TTC549 (cell line): Measurements from ENCODE around the gene GAMT.

Source experiments
- FAIRE-seq: peaks from 2 replicates; lab custom pipeline; 2012; peaks lifted over from hg19 to GRCh38; lab: Jason Lieb, UNC

GAMT gene

DNA sequence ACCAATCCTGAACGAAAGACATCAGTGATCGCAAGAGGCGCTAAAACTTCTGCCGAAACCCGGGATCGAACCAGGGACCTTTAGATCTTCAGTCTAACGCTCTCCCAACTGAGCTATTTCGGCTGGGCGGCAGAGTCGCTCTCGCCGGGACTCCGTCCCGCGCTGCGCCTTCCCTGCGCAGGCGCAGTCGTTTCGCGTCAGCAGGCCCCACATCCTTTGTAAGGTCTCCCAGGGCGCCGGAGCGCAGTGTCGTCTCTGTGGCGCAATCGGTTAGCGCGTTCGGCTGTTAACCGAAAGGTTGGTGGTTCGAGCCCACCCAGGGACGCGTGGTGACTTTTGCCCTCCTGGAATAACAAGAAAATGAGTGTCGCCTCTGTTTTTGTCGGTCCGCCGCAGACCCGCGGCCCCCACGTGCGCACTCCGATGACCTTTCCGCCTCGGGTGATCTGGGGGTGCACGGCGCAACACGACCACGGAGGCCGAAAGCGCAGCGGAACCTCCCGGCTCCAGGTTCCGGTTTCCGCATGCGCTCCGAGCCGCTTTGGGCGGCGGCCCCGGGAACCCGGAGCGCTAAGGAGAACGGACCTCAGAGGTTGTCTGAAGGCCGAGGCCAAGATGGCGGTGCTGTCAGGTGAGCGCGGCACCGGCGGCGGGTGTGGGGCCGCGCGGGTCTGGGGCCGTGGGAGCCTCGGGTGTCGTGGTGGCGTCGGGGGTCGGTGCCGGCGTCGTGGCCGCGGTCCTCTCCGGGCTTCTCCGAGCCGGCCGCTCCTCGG lies 17.8 kb downstream of the GAMT start, which contains the start of gene NDUFS7:
Gene NDUFS7 (plus strand): TSS at position 596 of the 773 bp plus-strand sequence. CDS start 20 bp downstream, at position 616.
- FAIRE-seq, result peak; percentile 72

DNA sequence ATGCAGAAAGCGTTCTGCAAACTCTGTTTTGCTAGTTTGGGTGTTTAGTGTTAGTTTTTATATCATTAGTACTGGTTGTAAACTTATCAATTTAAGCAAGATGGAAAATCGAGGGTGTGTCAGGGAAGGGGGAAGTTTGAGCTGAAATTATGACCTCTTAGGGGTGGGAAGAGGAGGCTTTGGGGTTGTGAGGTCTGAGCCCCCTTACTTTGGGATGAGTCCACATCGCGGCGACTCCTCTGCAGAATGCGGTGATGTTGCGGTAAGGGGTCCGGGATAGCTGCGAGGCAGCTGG lies 18.4 kb downstream of the GAMT start:
- no peak for FAIRE-seq

- FAIRE-seq, result no peak
These were observed 19.1 kb downstream of the GAMT start for GRCh38 chr19:1382250-1382649.

GRCh38 chr19:1379961-1380489 lies 21.3 kb downstream of the GAMT start:
- FAIRE-seq, result no peak

DNA sequence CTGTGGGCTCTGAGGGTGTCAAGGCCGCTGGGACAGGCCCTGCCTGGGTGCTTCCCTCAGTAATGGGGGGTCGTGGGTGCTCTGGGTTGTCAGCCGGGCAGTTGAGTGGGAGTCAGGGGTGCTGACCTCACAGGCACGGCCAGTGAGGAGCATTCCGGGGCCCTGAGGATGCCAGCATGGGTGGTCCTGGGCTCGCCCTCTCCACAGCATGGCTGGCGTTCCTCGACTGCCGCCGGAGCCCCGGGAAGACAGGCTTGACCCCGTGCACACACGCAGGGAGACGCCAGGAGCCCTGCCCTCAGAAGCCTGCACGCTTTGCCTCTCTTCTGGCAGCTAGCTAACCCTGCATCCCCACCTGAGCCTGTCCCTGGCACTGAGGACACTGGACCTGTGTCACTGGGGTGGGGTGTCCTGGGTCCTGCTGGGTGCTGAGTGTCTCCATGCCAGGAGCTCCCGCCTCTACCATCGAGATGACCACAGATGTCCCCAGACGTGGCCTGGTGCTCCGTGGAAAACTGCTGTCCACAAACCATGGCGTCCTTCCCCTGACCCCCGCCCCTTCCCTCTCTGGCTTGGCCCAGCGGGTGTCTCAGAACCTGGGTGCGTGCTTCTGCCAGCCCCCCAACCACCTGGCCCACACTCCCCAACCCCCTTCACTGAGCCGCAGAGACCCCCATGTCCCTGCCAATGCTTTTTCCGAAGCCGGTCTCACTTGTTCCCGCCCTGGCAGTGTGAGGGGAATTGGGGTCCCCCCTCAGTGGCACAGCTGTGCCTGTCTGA lies 22.0 kb downstream of the GAMT start:
- FAIRE-seq, result no peak

GRCh38 chr19:1377965-1378785 lies 23.2 kb downstream of the GAMT start:
- FAIRE-seq, result no peak

GRCh38 chr19:1377176-1377964 lies 24.0 kb downstream of the GAMT start:
- no peak for FAIRE-seq

- FAIRE-seq, result no peak
These were observed 24.9 kb downstream of the GAMT start for GRCh38 chr19:1376415-1376805.

DNA sequence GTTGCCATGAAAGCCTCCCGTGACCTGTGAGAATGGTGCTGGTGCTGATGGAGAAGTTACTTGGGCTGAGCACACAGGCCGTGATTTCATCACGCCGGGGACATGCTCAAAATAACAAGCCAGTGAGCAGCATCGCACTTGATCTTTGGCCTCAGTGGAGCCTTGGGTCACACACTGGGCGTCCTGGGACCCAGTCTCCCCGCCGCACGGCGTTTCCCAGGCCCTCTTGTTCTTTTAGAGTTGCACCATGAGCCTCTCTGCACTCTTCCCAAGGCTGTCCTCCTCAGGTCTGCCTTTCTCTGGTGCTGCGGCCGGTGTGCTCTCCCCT lies 27.1 kb downstream of the GAMT start:
- FAIRE-seq, result no peak

GRCh38 chr19:1373534-1374249 lies 27.6 kb downstream of the GAMT start:
- no peak for FAIRE-seq

DNA sequence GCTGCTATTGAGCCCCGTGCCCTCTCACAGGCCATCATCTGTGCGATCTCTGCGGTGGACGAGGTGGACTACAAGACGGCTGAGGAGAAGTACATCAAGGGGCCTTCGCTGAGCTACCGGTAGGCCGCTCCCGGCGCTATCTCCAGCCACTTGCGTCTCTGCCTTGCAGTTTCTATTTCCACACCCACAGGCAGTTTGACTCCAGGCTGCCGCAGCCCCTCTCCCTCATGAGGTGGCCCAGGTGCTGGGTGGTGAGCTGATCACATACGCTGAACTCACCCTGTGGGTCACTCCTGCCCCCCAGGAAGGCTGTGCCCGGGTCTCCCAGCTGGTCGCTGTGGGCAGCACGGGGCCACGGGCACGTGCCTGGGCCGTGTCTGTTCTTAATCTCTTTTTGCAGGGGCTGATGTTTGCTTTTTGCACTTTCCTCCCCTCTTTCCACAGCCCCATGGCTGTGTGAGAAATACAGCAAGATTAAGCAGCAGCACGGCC lies 28.3 kb downstream of the GAMT start:
- no peak for FAIRE-seq

GRCh38 chr19:1370579-1371361 lies 30.6 kb downstream of the GAMT start:
- FAIRE-seq, result no peak

DNA sequence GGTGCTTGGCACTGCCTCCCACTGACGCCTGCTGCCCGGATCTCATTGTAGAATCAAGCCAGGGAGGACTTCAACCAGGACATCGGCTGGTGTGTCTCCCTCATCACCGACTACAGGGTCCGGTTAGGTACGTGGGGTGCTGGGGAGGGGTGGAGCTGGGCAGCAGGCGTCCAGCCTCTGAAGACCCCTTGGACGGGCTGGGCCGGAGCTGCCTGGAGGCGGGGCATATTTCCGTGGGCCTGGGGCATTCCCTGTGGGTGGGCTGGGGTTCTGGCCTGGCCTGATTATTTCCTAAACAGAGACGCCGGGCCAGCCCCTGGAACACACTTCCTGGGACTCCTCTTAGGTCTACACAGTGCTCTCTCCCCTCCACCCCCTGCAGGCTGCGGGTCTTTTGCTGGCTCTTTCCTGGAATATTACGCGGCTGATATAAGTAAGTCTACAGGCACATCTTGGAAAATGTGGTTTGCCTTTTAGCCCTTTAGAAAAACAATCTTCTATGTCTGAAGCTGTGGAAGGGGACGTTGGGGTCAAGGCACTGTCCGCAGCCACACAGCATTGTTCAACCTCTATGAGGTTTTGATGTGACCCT lies 32.0 kb downstream of the GAMT start:
- FAIRE-seq, result no peak

- FAIRE-seq, result no peak
These were observed 34.2 kb downstream of the GAMT start for GRCh38 chr19:1366899-1367870.

GRCh38 chr19:1366296-1366695 lies 35.0 kb downstream of the GAMT start:
- FAIRE-seq, result no peak

GRCh38 chr19:1365319-1366269 lies 35.7 kb downstream of the GAMT start:
- FAIRE-seq, result no peak

GRCh38 chr19:1364070-1364704 lies 37.2 kb downstream of the GAMT start:
- peak; percentile 48 for FAIRE-seq
